ENCODE results near the gene EIF2AK3.

DNA sequence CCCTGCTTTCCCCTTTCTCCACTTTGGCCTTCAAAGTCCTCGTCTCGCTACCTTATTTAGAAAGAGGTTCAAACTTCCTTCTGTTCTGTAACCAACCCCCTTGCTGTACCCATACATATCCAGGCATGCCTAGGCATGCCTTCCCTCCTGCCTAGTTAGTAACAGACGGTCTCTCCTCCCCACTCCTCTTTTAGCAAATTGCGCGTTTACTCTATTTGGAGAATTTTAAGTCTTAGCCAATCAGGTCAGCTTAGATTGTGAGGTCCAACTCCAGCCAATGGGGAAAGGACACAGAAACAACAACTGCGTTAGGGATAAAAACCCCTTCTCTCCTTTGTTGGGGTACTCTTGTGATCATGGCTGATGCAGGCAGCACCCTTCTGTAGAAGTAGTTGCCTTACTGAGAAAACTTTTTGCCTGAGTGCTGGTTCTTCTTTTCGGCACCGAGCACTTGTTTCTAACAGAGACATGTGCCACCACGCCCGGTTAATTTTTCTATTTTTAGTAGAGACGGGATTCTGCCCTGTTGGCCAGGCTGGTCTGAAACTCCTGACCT is 88.8 kb downstream of the EIF2AK3 start:
- TF ChIP-seq POLR2AphosphoS5 (IDR thresholded peaks at IDR 0.05) (no peak), POLR2A (IDR thresholded peaks at IDR 0.05) (no peak)
- TF ChIP-seq, protein P1, sequence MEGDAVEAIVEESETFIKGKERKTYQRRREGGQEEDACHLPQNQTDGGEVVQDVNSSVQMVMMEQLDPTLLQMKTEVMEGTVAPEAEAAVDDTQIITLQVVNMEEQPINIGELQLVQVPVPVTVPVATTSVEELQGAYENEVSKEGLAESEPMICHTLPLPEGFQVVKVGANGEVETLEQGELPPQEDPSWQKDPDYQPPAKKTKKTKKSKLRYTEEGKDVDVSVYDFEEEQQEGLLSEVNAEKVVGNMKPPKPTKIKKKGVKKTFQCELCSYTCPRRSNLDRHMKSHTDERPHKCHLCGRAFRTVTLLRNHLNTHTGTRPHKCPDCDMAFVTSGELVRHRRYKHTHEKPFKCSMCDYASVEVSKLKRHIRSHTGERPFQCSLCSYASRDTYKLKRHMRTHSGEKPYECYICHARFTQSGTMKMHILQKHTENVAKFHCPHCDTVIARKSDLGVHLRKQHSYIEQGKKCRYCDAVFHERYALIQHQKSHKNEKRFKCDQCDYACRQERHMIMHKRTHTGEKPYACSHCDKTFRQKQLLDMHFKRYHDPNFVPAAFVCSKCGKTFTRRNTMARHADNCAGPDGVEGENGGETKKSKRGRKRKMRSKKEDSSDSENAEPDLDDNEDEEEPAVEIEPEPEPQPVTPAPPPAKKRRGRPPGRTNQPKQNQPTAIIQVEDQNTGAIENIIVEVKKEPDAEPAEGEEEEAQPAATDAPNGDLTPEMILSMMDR (IDR thresholded peaks at IDR 0.05): no peak

Measured in upper lobe of left lung (tissue), 4 donors.